MV-4-11 (cell line): ENCODE results near the gene RACGAP1.

Source experiments
- DNase-seq: peaks from one replicate; lab custom pipeline; 2025; lab: John Stamatoyannopoulos, UW

RACGAP1 gene

DNA sequence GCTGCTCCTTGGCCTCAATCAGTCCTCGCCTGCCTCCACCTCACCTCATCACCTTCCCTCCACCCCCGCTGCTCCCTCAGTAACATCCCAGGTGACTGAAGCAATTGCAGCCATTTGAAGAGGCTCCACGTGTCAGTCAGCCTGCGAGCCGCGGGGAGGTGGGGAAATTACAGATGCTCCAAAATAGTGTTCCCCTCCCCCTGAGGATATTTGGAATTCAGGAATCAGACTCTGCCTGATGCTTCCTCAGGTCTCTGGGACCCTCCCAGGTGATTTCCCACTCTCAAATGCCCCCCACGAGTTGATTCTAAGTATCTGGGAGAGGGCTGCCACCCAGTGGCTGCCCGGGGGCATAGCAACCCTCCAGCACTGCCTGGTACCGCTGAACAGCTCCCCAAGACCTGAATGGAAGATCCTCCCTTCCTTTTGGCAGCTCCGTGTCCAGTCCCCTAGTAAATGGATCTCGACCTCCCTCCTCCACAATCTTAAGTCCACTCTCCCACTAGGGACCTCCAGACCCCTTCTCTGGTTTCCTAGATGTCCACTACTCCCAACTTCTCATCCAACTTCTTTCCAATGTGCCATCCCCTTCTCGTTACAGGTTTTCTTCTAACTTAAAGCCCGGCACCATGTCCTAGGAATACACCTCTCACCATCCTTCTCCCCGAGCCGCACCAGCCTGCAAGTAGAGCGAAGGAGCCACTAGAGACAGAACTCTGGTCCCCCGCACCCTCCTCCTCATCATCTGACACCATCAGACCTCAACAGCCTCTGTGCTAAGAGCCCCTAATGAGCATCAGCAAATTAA, 30.7 kb upstream of the RACGAP1 start:
- peak; percentile 48 for DNase-seq

GRCh38 chr12:50053583-50053982, 28.3 kb upstream of the RACGAP1 start:
- peak; percentile 81 for DNase-seq

- DNase-seq: no peak
These were observed 27.7 kb upstream of the RACGAP1 start for GRCh38 chr12:50052964-50053363.

DNA sequence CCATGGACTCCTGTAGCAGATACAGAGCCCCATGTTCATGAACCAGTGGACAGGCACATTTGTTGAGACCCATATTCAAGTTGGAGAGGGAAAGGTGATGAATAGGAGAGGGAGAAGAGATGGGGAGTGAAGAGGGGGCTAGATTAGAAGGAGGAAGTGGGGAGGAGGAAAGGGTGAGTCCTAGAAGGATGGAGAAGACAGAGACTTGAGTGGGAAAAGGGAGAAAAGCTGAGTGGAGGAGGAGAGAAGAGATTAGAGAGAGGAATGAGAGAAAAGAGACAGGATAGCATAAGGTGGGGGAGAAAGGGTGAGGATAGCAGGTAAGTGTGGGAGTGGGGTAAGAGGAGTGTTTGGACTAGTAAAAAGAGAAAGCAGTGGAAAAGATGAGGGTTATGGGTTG, 27.2 kb upstream of the RACGAP1 start:
- no peak for DNase-seq

DNA sequence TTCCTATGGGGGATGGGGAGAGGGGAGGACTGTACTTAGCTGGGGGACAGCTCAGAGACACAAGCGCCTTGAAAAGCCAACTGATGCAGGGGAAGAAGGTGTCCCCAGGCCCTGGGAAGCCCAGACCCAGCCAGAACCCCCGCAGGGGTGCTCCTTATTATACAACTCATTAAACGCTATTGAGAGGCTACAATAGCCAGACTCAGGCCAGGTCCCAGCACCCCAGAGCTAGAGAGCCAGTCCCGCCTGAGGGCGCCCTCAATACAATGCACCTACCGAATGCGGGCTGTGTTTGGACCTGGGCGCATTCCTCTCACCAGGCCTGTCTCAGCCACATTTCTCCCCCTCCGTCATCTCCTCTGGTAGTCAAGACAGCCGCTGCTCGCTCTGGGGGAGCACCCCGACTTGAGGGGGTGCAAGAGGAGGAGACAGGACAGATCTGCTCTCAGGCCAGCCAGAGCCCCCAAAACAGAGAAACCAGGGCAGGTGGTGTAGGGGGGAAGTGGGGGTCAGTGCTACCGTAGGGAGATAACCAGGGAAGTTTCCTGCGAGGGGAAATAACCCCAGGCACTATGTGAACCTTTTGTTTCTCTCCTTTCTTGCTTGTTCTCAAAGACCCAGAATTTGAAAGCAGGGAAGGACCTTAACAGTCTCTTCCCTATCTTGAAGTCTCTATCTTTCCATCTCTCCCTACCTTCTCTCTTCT, 26.0 kb upstream of the RACGAP1 start:
- DNase-seq: no peak

GRCh38 chr12:50050410-50051098, 25.3 kb upstream of the RACGAP1 start:
- peak; percentile 85 for DNase-seq

DNA sequence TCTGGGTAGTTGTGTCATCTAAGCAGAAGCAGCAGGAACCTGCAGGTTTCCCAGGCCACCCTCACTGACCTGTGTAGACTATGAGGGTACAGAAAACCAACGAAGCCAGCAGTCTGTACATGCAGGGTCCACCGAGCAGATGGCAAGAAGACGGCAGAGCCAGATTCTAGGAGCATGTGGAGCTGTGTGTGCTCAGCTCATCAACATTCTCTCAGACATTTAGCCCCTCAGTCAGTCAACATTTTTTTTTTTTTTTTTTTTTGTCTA, 24.8 kb upstream of the RACGAP1 start:
- no peak for DNase-seq

DNA sequence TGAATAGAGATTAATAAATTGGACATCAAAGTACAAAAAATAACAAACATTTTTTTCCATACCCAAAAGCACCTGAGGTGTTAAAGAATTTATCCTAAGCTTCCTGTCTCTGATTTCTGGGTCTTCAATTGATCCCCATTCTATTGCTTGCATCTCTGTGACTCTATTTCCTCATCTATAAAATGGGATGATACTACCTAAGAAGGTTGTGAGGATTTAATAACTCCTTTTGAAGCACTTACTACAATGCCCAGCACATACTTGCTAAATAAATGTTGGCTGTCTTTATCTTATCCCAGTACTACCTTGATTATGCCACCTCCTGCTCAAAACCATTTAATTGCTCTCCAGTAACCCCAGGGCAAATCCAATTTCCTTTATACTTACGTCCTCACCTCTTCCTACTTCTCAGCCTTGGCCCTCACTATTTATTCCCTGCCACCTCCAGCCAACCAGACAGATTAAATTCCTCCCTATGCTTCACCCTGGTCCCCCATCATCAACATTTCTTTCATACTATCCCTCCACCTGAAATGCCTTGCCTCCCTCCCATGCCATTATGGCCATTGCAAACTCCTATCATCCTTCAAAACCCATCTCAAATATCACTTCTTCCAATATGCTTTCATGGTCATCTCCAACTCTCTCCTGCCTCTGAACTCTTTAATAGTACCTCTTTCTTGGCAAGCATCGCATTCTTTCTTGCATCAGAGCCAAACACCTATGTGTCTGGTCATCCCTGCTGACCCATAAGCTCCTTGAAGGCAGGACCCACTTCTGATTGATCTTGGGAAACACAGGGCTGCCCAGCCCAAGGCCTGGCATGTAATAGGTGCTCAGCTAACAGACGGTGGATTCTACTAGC, 24.2 kb upstream of the RACGAP1 start:
- no peak for DNase-seq

- DNase-seq: no peak
These were observed 22.5 kb upstream of the RACGAP1 start for GRCh38 chr12:50047693-50048250.

- no peak for DNase-seq
These were observed 18.6 kb upstream of the RACGAP1 start for GRCh38 chr12:50043854-50044253.

- DNase-seq: no peak
These were observed 18.0 kb upstream of the RACGAP1 start for GRCh38 chr12:50043308-50043707.

DNA sequence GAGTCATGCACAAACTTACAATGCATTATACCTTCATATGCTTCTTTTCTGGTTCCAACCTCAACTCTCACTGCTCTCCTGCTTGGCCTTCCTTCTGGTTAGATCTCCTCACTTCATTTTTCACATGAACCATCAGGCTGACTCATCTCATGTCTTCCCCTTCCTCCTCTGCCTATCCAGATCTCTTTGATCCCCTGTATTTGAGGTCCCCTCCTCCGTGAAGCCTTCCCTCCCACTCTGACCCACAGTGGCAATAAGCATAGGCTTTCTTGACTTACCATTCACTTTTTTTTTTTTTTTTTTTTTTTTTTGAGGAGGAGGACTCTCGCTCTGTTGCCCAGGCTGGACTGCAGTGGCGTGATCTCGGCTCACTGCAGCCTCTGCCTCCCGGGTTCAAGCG, 17.4 kb upstream of the RACGAP1 start:
- peak; percentile 31 for DNase-seq

GRCh38 chr12:50041962-50042361, 16.7 kb upstream of the RACGAP1 start:
- DNase-seq: no peak

- no peak for DNase-seq
These were observed 16.0 kb upstream of the RACGAP1 start for GRCh38 chr12:50041062-50041860.

GRCh38 chr12:50040657-50041056, 15.4 kb upstream of the RACGAP1 start:
- DNase-seq: no peak

DNA sequence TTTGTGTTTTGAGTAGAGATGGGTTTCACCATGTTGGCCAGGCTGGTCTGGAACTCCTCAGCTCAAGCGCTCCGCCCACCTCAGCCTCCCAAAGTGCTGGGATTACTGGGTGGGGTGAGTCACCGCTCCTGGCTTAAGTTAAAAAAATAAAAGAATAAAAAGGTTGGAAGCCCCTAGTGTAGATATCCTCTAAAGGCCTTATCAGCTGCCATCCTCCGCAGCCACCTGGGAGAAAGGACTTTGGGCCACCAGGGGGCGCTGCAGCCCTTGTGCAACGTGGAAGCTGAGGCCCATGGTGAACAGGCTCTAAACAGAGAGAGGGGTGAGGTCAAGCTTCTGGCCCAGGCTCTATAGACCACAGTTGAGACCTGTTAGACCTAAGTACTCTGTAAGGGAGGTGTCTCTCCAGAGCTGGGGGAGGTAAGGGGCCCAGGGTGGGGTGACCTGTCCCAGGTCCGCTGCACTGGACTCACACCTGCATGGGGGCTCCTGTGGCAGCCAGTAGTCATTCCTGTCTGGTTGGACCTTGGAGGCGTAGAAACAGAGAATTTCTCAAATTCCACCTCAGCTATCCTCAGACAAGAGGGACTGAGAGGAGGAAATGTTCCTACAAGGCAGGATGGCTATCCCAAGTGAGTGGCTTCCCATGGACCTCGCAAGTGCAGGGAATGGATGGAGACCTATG, 14.0 kb upstream of the RACGAP1 start:
- DNase-seq: peak; percentile 73

- peak; percentile 32 for DNase-seq
These were observed 13.0 kb upstream of the RACGAP1 start for GRCh38 chr12:50038336-50038735.

DNA sequence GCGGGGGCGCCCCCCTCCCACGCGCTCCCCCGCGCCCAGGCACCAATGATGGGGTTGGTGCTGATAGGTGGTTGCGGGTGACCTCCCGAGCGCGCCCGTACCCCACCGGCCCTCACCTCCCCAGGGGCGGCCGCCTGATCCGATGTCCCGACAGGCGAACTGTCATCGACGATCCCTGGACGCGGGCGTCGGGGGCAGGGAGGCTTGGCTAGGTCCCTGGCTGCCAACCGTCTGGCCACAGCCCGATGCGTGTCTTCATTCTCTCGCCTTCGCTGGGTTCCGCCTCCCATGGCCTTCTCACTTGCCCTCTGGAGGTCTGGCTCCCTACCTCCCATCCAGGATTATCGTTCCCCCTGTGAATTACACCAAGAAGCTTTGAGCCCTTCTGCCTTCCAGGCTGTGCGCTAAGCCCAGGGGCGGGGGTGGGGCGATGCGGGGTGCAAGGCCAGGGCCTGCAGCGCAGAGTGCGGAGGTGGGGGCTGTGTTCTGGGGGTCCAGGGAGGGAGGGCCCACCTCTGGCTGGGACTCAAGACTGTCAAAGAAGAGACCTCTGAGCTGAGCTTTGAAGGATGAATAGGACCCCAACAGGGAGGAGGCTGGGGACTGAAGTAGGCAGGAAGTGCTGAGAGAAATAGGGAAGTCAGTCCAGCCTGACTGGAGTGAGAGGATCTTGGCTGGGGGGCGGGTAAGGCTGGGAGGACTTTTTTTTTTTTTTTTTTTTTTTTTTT, 7.7 kb upstream of the RACGAP1 start:
- peak; percentile 80 for DNase-seq

GRCh38 chr12:50032515-50032853, 7.2 kb upstream of the RACGAP1 start:
- peak; percentile 11 for DNase-seq

DNA sequence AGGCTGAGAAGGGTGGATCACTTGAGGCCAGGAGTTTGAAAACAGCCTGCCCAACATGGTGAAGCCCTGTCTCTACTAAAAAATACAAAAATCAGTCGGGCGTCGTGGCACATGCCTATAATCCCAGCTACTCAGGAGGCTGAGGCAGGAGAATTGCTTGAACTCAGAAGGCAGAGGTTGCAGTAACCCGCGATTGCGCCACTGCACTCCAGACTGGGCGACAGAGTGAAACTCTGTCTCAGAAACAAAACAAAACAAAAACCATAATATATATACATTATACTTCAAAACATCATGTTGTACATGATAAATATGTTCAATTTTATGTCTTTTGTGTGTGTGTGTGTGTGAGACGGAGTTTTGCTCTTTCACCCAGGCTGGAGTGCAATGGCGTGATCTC, 5.2 kb upstream of the RACGAP1 start:
- DNase-seq: peak; percentile 55
